Measurements from ENCODE around the gene ARHGEF1.

DNA sequence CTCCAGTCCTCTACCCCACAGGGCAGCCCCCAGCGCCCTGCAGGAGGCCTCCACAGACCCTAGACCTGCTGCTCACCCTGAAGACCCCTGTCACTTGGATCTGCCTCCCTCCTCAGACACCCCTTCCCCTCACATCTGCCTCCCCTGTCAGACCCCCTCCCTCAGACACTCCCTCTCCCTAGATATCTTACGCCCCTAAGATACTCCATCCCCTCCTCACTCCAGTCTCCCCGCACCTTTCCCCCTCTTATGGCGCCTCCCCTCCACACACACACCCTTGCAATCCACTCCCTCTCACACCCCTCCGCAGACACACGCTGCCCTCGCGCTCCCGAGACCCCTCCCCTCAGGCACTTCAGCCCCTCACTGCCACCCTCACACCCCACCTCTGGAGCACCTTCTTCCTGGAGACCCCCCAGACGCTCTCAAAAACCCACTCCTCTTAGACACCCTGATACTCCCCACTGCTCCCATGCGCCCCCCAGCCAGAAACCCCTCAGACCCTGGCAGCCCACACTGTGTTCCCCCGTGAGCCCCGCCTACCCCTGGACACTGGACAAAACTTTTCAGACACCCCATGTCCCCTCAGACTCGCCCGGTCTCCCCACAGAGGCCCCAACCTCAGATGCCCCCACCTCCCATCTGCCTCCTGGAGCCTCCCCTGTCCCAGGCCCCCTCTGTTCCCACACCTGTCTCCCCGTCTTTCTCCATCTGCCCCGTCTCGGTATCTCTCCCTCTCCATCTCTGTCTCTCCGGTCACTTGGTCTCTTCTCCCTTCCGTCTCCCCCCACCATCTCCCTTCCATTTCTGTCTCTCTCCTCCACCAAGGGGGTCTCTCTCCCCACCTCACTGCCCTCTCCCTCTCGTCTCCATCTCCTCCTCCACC, 30.8 kb downstream of the ARHGEF1 start:
- TF ChIP-seq, protein P1, sequence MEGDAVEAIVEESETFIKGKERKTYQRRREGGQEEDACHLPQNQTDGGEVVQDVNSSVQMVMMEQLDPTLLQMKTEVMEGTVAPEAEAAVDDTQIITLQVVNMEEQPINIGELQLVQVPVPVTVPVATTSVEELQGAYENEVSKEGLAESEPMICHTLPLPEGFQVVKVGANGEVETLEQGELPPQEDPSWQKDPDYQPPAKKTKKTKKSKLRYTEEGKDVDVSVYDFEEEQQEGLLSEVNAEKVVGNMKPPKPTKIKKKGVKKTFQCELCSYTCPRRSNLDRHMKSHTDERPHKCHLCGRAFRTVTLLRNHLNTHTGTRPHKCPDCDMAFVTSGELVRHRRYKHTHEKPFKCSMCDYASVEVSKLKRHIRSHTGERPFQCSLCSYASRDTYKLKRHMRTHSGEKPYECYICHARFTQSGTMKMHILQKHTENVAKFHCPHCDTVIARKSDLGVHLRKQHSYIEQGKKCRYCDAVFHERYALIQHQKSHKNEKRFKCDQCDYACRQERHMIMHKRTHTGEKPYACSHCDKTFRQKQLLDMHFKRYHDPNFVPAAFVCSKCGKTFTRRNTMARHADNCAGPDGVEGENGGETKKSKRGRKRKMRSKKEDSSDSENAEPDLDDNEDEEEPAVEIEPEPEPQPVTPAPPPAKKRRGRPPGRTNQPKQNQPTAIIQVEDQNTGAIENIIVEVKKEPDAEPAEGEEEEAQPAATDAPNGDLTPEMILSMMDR (IDR thresholded peaks at IDR 0.05): no peak
- TF ChIP-seq POLR2A (IDR thresholded peaks at IDR 0.05): no peak

Data from body of pancreas (tissue), 4 donors.